C4-2B (cell line): ENCODE data around the gene THSD1.

ENCODE experiments used
- CTCF ChIP-seq: fragments of 450-650 bp; conservative IDR thresholded peaks from 2 replicates; pipeline ENCODE4 v1.5.1; 2017; ENCODE audit warnings: mild to moderate bottlenecking
- ZFX ChIP-seq: fragments of 450-650 bp; IDR thresholded peaks from 2 replicates; pipeline ENCODE4 v1.6.1; 2017

DNA sequence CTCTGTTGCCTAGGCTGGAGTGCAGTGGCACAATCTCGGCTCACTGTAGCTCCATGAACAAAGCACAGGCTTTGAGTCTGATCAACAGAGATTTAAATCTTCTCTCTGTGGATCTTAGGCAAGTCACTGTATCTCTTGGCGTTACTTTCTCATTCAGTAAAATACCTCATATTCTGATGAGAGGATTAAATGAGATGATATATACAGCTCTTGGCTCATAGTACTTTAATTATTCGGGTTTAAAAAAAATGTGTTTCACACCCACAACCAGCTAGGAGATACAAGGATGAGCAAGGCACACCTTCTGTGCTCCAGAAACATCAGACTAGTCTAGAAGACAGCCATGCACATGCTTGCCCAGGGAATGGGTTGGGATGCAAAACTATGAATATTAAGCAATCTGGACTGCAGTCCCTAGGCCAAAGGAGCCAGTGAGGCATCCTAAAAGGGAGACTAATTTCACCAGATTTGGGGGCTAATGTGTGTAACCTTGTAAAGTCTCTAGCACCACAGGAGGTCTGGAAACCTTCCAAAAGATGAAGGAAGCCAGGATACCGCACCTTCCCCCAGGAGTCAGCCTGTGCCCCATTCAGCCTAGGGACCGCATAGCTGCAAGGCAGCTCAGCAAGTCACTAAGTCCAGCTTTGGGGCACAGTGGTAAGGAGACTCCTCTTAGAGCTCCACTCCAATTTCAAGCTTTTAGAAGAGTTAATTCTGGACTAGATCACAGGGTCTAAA, 42.0 kb upstream of the THSD1 start:
- TF ChIP-seq CTCF (no peak), ZFX (no peak)
